Measurements from ENCODE around the gene WNT9A. TPM values are rescaled to one million over a fixed set of nuclear protein-coding genes. Genes with fewer than 3 reads are reported as not detected.

Gene WNT9A
- polyA plus RNA-seq, 3 donors: not detected

- H3K27ac ChIP-seq (ENCODE audit: low read depth in 1 of 2, low read length in 2 of 2): no peak overlapping the region
- Mint-ChIP-seq H3K27me3 (ENCODE audit: low read depth in 3 of 3) (peaks cover 0 to 2% (median 0%) of the 10 kb centered on the region in 3 donors), H3K4me3 (no peak overlapping the region), H3K9me3 (no peaks in the 10 kb centered on the region), H3K27ac (peak overlapping the region in 1 of 7 donors; percentile 7), H3K36me3 (no peaks in the 10 kb centered on the region), H3K4me1 (no peaks in the 10 kb centered on the region)
- no peak overlapping the region for H2AFZ ChIP-seq (ENCODE audit: insufficient read depth, low read depth, low read length, poor library complexity, severe bottlenecking)
- intact Hi-C loops (cut with micrococcal nuclease): no loop called here
- no peaks in the 10 kb centered on the region for H3K36me3 ChIP-seq (replicated peaks in 1 of 2; ENCODE audit: control insufficient read depth in 1 of 2, insufficient read depth in 2 of 2, low read length in 2 of 2)
- H4K20me1 ChIP-seq (ENCODE audit: insufficient read depth, low read length): no peaks in the 10 kb centered on the region
- no peak overlapping the region for H3K4me2 ChIP-seq (replicated peaks; ENCODE audit: extremely low read depth, low read length, poor library complexity, severe bottlenecking)
- no peak overlapping the region for H3K4me3 ChIP-seq (replicated peaks in 1 of 3; ENCODE audit: low read depth in 2 of 3, low read length in 3 of 3)
- no peaks in the 10 kb centered on the region for H3K4me1 ChIP-seq (ENCODE audit: control insufficient read depth in 1 of 2, insufficient read depth in 2 of 2, low read length in 2 of 2)
- H3K9me3 ChIP-seq (replicated peaks in 1 of 2; ENCODE audit: control insufficient read depth in 1 of 2, insufficient read depth in 1 of 2, low read length in 2 of 2): no peaks in the 10 kb centered on the region
- 100% methylated on average over 5 of the region's 9 CpGs for WGBS (ENCODE audit: insufficient coverage)
- no peak for TF ChIP-seq CTCF (IDR thresholded peaks at IDR 0.05)
- no peaks in the 10 kb centered on the region for H3K79me2 ChIP-seq (ENCODE audit: insufficient read depth, low read length)
- H3K27me3 ChIP-seq (ENCODE audit: control insufficient read depth in 2 of 2, insufficient read depth in 2 of 2, low read length in 2 of 2): no peaks in the 10 kb centered on the region
- no peak for DNase-seq
- no peak overlapping the region for H3K9ac ChIP-seq (ENCODE audit: insufficient read depth, low read length, poor library complexity, severe bottlenecking)
These were observed 54.3 kb downstream of the WNT9A start for GRCh38 chr1:227893300-227893948.

GRCh38 chr1:227892489-227893299 is 55.0 kb downstream of the WNT9A start:
- H3K4me1 ChIP-seq (ENCODE audit: control insufficient read depth in 1 of 2, insufficient read depth in 2 of 2, low read length in 2 of 2): no peaks in the 10 kb centered on the region
- no peaks in the 10 kb centered on the region for H3K9me3 ChIP-seq (replicated peaks in 1 of 2; ENCODE audit: control insufficient read depth in 1 of 2, insufficient read depth in 1 of 2, low read length in 2 of 2)
- intact Hi-C loops (cut with micrococcal nuclease): no loop called here
- no peak overlapping the region for H3K27ac ChIP-seq (ENCODE audit: low read depth in 1 of 2, low read length in 2 of 2)
- H3K9ac ChIP-seq (ENCODE audit: insufficient read depth, low read length, poor library complexity, severe bottlenecking): no peak overlapping the region
- Mint-ChIP-seq H3K4me3 (no peak overlapping the region), H3K4me1 (peaks cover 3% of the 10 kb centered on the region), H3K27ac (peak overlapping the region in 1 of 7 donors; percentile 7), H3K9me3 (no peaks in the 10 kb centered on the region), H3K36me3 (no peaks in the 10 kb centered on the region), H3K27me3 (ENCODE audit: low read depth in 3 of 3) (peaks cover 0 to 2% (median 0%) of the 10 kb centered on the region in 3 donors)
- H2AFZ ChIP-seq (ENCODE audit: insufficient read depth, low read depth, low read length, poor library complexity, severe bottlenecking): no peak overlapping the region
- no peak overlapping the region for H3K4me3 ChIP-seq (replicated peaks in 1 of 3; ENCODE audit: low read depth in 2 of 3, low read length in 3 of 3)
- no peak for DNase-seq
- no peak overlapping the region for H3K4me2 ChIP-seq (replicated peaks; ENCODE audit: extremely low read depth, low read length, poor library complexity, severe bottlenecking)
- no peaks in the 10 kb centered on the region for H3K36me3 ChIP-seq (replicated peaks in 1 of 2; ENCODE audit: control insufficient read depth in 1 of 2, insufficient read depth in 2 of 2, low read length in 2 of 2)
- no peak for TF ChIP-seq CTCF (IDR thresholded peaks at IDR 0.05)
- no peaks in the 10 kb centered on the region for H3K79me2 ChIP-seq (ENCODE audit: insufficient read depth, low read length)
- H4K20me1 ChIP-seq (ENCODE audit: insufficient read depth, low read length): no peaks in the 10 kb centered on the region
- no peaks in the 10 kb centered on the region for H3K27me3 ChIP-seq (ENCODE audit: control insufficient read depth in 2 of 2, insufficient read depth in 2 of 2, low read length in 2 of 2)
- 90% methylated on average over 11 of the region's 17 CpGs for WGBS (ENCODE audit: insufficient coverage)

Data from CD14-positive monocyte (primary cell).